HepG2 (cell line): ENCODE measurements around the gene PHF21B.

Source experiments
- GABPA ChIP-seq, 2 experiments: IDR thresholded peaks; 2 replicates each; pipeline ENCODE4 v1.6.1; 2011 to 2016; ENCODE audit warnings: low read depth in 2 of 2, low read length in 1 of 2, missing biosample characterization in 1 of 2, missing genetic modification characterization in 1 of 2
- SMC3 ChIP-seq: IDR thresholded peaks from 2 replicates; pipeline ENCODE4 v1.6.1; 2011; ENCODE audit warnings: low read length, improper control_type of control experiment
- ZNF124 ChIP-seq: sonication (generic); formaldehyde crosslinking; IDR thresholded peaks from 2 replicates; pipeline ENCODE4 v1.4.0; 2020; ENCODE audit warnings: missing genetic modification reagents
- TF ChIP-seq, protein P1 (sequence below): sonication (generic); formaldehyde crosslinking; IDR thresholded peaks from 2 replicates; pipeline ENCODE4 v1.5.0; 2020; ENCODE audit warnings: mild to moderate bottlenecking, missing genetic modification reagents, moderate library complexity

GRCh38 chr22:44882226-44882905, 127.4 kb downstream of the PHF21B start:
- TF ChIP-seq GABPA (IDR thresholded peaks at IDR 0.05; ENCODE audit: low read depth, low read length) (no peak), GABPA (CRISPR knock-in tag; IDR thresholded peaks at IDR 0.05; ENCODE audit: low read depth) (no peak), ZNF124 (CRISPR knock-in tag) (no peak), SMC3 (no peak)
- TF ChIP-seq, protein P1, sequence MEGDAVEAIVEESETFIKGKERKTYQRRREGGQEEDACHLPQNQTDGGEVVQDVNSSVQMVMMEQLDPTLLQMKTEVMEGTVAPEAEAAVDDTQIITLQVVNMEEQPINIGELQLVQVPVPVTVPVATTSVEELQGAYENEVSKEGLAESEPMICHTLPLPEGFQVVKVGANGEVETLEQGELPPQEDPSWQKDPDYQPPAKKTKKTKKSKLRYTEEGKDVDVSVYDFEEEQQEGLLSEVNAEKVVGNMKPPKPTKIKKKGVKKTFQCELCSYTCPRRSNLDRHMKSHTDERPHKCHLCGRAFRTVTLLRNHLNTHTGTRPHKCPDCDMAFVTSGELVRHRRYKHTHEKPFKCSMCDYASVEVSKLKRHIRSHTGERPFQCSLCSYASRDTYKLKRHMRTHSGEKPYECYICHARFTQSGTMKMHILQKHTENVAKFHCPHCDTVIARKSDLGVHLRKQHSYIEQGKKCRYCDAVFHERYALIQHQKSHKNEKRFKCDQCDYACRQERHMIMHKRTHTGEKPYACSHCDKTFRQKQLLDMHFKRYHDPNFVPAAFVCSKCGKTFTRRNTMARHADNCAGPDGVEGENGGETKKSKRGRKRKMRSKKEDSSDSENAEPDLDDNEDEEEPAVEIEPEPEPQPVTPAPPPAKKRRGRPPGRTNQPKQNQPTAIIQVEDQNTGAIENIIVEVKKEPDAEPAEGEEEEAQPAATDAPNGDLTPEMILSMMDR (CRISPR knock-in tag) = no peak
